ENCODE data around the gene CERK.

- no peak for TF ChIP-seq POLR2A (IDR thresholded peaks at IDR 0.05; ENCODE audit: low read depth, low read length)
- TF ChIP-seq TAF1 (IDR thresholded peaks at IDR 0.05; ENCODE audit: borderline replicate concordance, low read depth, low read length), result no peak
- TF ChIP-seq POLR2AphosphoS5 (IDR thresholded peaks at IDR 0.05; ENCODE audit: low read depth, low read length), result no peak
Observed at GRCh38 chr22:46773076-46773475, 35.0 kb upstream of the CERK start.

Data from GM12892 (cell line).